Right forelimb (tissue), 1 donor: ENCODE results near the gene TJP1.

Source experiments
- DNase-seq: peaks from one replicate; pipeline ENCODE4 v3.0.0-alpha.2; 2018

Gene TJP1

GRCh38 chr15:29822100-29822683, at the start of gene TJP1:
TJP1 (minus strand) TSS chr15:29822468; CDS start chr15:29822028, 440 bp downstream.
- DNase-seq = peak; percentile 91

GRCh38 chr15:29871401-29871800, 49.1 kb upstream of the TJP1 start:
- no peak for DNase-seq

GRCh38 chr15:29870495-29871151, 48.4 kb upstream of the TJP1 start:
- DNase-seq = no peak

- DNase-seq = no peak
Observed at GRCh38 chr15:29867241-29868000, 45.2 kb upstream of the TJP1 start.

- no peak for DNase-seq
Observed at GRCh38 chr15:29866337-29866736, 44.1 kb upstream of the TJP1 start.

- DNase-seq = no peak
Observed at GRCh38 chr15:29864501-29864900, 42.2 kb upstream of the TJP1 start.

- no peak for DNase-seq
Observed at GRCh38 chr15:29863438-29863837, 41.2 kb upstream of the TJP1 start.

GRCh38 chr15:29862271-29862670, 40.0 kb upstream of the TJP1 start:
- no peak for DNase-seq

- no peak for DNase-seq
Observed at GRCh38 chr15:29860872-29861271, 38.6 kb upstream of the TJP1 start.

- no peak for DNase-seq
Observed at GRCh38 chr15:29859973-29860715, 37.9 kb upstream of the TJP1 start.

GRCh38 chr15:29859293-29859692, 37.0 kb upstream of the TJP1 start:
- no peak for DNase-seq

- DNase-seq = no peak
Observed at GRCh38 chr15:29857221-29857789, 35.0 kb upstream of the TJP1 start.

- DNase-seq = no peak
Observed at GRCh38 chr15:29854413-29854812, 32.1 kb upstream of the TJP1 start.

- no peak for DNase-seq
Observed at GRCh38 chr15:29853211-29853987, 31.1 kb upstream of the TJP1 start.

GRCh38 chr15:29852201-29852600, 29.9 kb upstream of the TJP1 start:
- no peak for DNase-seq

- DNase-seq = no peak
Observed at GRCh38 chr15:29849716-29850115, 27.4 kb upstream of the TJP1 start.

GRCh38 chr15:29849218-29849617, 26.9 kb upstream of the TJP1 start:
- DNase-seq = no peak

GRCh38 chr15:29844290-29844903, 22.1 kb upstream of the TJP1 start:
- DNase-seq = no peak

GRCh38 chr15:29842290-29842689, 20.0 kb upstream of the TJP1 start:
- no peak for DNase-seq

- no peak for DNase-seq
Observed at GRCh38 chr15:29840926-29841325, 18.7 kb upstream of the TJP1 start.

GRCh38 chr15:29840054-29840453, 17.8 kb upstream of the TJP1 start:
- no peak for DNase-seq
